HepG2 (cell line): ENCODE measurements around the gene CACNA1H. TPM values are rescaled to one million over a fixed set of nuclear protein-coding genes. Genes with fewer than 3 reads are reported as not detected.

ENCODE experiments used
- FLYWCH1 ChIP-seq: sonication (generic); formaldehyde crosslinking; IDR thresholded peaks from 2 replicates; pipeline ENCODE4 v1.8.1; 2023; ENCODE audit warnings: mild to moderate bottlenecking, missing genetic modification reagents
- NFIC ChIP-seq: IDR thresholded peaks from 2 replicates; pipeline ENCODE4 v1.6.1; 2012; ENCODE audit warnings: mild to moderate bottlenecking, low read length, inconsistent platforms
- PHF8 ChIP-seq: sonication (generic); formaldehyde crosslinking; IDR thresholded peaks from 2 replicates; pipeline ENCODE4 v1.5.0; 2020; ENCODE audit warnings: missing genetic modification reagents
- RXRB ChIP-seq: IDR thresholded peaks from 2 replicates; pipeline ENCODE4 v1.6.1; 2016; ENCODE audit warnings: borderline replicate concordance, missing genetic modification reagents, missing compliant biosample characterization
- SMAD3 ChIP-seq: sonication (generic); formaldehyde crosslinking; IDR thresholded peaks from 2 replicates; pipeline ENCODE4 v1.4.0; 2020; ENCODE audit warnings: missing genetic modification reagents
- ZNF235 ChIP-seq: sonication (generic); formaldehyde crosslinking; IDR thresholded peaks from 2 replicates; pipeline ENCODE4 v1.8.1; 2023; ENCODE audit warnings: mild to moderate bottlenecking, missing genetic modification reagents, borderline replicate concordance
- polyA plus RNA-seq, 8 experiments: library from polyadenylated mRNA; depleted of rRNA in 3 of 8; stranded (reverse) in 7 of 8; unstranded in 1 of 8; fragments of >200 nt; fragmentation: Illumina TruSeq in 4 of 8; extraction: Trizol in 4 of 8; gene quantifications; 2 replicates each; pipeline versions ENCODE4 v1.2.1 to v1.2.3, GENCODE V29; 2011 to 2016; ENCODE audit warnings: low read depth in 4 of 8, missing spikeins in 1 of 8, mixed read lengths in 1 of 8; ENCODE audit not compliant: insufficient read depth in 1 of 8
- total RNA-seq, 5 experiments: library from RNA; depleted of rRNA; stranded (reverse); fragments of >200 nt; fragmentation: Illumina TruSeq; extraction: Trizol; gene quantifications; 2 replicates each; pipeline ENCODE4 v1.2.3, GENCODE V29; 2016; ENCODE audit warnings: low read depth in 1 of 5
- TF ChIP-seq, protein P1 (sequence below): sonication (generic); formaldehyde crosslinking; IDR thresholded peaks from 2 replicates; pipeline ENCODE4 v1.4.0; 2020; ENCODE audit warnings: missing genetic modification reagents
- TF ChIP-seq, protein P2 (sequence below): sonication (generic); formaldehyde crosslinking; IDR thresholded peaks from 2 replicates; pipeline ENCODE4 v1.5.1; 2020; ENCODE audit warnings: mild to moderate bottlenecking, missing genetic modification reagents, borderline replicate concordance
- TF ChIP-seq, protein P3 (sequence below): IDR thresholded peaks from 2 replicates; pipeline ENCODE4 v1.6.1; 2018; ENCODE audit warnings: missing genetic modification reagents
- TF ChIP-seq, protein P4 (sequence below): sonication (generic); formaldehyde crosslinking; conservative IDR thresholded peaks from 2 replicates; pipeline ENCODE4 v1.4.0; 2020; ENCODE audit warnings: missing genetic modification reagents
- TF ChIP-seq, protein P5 (sequence below): sonication (generic); formaldehyde crosslinking; IDR thresholded peaks from 2 replicates; pipeline ENCODE4 v1.4.0; 2020; ENCODE audit warnings: missing genetic modification reagents

CACNA1H gene
- total and polyA plus RNA-seq, 2 of the 13 experiments (the other 11 are each of a cell fraction or from before 2014, with no cell fraction given): 0.40 to 1.8 TPM

DNA sequence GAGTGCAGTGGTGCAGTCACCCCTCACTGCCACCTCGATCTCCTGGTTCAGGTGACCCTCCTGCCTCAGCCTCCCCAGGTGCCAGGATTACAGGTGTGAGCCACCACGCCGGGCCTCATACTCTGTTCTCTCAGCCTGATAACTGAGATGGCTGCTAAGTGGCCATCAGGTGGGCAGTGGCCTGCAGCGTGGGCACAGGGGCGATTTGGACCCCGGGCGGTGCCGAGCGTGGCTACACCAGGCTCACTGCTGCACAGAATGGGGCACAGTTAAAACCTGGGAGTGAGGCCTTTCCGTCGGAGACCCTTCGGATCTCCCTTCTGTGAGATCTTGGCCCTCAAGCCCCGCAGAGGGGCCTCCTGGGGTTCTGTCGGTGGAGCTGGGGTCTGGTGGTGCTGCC lies 11.5 kb downstream of the CACNA1H start (continued):
- TF ChIP-seq, protein P1, sequence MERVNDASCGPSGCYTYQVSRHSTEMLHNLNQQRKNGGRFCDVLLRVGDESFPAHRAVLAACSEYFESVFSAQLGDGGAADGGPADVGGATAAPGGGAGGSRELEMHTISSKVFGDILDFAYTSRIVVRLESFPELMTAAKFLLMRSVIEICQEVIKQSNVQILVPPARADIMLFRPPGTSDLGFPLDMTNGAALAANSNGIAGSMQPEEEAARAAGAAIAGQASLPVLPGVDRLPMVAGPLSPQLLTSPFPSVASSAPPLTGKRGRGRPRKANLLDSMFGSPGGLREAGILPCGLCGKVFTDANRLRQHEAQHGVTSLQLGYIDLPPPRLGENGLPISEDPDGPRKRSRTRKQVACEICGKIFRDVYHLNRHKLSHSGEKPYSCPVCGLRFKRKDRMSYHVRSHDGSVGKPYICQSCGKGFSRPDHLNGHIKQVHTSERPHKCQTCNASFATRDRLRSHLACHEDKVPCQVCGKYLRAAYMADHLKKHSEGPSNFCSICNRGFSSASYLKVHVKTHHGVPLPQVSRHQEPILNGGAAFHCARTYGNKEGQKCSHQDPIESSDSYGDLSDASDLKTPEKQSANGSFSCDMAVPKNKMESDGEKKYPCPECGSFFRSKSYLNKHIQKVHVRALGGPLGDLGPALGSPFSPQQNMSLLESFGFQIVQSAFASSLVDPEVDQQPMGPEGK (CRISPR knock-in tag): no peak
- TF ChIP-seq FLYWCH1 (CRISPR knock-in tag) (no peak), PHF8 (CRISPR knock-in tag) (no peak), NFIC (no peak), RXRB (CRISPR knock-in tag) (no peak), ZNF235 (no peak), SMAD3 (no peak)
- TF ChIP-seq, protein P2, sequence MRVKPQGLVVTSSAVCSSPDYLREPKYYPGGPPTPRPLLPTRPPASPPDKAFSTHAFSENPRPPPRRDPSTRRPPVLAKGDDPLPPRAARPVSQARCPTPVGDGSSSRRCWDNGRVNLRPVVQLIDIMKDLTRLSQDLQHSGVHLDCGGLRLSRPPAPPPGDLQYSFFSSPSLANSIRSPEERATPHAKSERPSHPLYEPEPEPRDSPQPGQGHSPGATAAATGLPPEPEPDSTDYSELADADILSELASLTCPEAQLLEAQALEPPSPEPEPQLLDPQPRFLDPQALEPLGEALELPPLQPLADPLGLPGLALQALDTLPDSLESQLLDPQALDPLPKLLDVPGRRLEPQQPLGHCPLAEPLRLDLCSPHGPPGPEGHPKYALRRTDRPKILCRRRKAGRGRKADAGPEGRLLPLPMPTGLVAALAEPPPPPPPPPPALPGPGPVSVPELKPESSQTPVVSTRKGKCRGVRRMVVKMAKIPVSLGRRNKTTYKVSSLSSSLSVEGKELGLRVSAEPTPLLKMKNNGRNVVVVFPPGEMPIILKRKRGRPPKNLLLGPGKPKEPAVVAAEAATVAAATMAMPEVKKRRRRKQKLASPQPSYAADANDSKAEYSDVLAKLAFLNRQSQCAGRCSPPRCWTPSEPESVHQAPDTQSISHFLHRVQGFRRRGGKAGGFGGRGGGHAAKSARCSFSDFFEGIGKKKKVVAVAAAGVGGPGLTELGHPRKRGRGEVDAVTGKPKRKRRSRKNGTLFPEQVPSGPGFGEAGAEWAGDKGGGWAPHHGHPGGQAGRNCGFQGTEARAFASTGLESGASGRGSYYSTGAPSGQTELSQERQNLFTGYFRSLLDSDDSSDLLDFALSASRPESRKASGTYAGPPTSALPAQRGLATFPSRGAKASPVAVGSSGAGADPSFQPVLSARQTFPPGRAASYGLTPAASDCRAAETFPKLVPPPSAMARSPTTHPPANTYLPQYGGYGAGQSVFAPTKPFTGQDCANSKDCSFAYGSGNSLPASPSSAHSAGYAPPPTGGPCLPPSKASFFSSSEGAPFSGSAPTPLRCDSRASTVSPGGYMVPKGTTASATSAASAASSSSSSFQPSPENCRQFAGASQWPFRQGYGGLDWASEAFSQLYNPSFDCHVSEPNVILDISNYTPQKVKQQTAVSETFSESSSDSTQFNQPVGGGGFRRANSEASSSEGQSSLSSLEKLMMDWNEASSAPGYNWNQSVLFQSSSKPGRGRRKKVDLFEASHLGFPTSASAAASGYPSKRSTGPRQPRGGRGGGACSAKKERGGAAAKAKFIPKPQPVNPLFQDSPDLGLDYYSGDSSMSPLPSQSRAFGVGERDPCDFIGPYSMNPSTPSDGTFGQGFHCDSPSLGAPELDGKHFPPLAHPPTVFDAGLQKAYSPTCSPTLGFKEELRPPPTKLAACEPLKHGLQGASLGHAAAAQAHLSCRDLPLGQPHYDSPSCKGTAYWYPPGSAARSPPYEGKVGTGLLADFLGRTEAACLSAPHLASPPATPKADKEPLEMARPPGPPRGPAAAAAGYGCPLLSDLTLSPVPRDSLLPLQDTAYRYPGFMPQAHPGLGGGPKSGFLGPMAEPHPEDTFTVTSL: no peak
- TF ChIP-seq, protein P3, sequence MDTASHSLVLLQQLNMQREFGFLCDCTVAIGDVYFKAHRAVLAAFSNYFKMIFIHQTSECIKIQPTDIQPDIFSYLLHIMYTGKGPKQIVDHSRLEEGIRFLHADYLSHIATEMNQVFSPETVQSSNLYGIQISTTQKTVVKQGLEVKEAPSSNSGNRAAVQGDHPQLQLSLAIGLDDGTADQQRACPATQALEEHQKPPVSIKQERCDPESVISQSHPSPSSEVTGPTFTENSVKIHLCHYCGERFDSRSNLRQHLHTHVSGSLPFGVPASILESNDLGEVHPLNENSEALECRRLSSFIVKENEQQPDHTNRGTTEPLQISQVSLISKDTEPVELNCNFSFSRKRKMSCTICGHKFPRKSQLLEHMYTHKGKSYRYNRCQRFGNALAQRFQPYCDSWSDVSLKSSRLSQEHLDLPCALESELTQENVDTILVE: no peak
- TF ChIP-seq, protein P4, sequence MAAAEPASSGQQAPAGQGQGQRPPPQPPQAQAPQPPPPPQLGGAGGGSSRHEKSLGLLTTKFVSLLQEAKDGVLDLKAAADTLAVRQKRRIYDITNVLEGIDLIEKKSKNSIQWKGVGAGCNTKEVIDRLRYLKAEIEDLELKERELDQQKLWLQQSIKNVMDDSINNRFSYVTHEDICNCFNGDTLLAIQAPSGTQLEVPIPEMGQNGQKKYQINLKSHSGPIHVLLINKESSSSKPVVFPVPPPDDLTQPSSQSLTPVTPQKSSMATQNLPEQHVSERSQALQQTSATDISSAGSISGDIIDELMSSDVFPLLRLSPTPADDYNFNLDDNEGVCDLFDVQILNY (CRISPR knock-in tag): no peak
- TF ChIP-seq, protein P5, sequence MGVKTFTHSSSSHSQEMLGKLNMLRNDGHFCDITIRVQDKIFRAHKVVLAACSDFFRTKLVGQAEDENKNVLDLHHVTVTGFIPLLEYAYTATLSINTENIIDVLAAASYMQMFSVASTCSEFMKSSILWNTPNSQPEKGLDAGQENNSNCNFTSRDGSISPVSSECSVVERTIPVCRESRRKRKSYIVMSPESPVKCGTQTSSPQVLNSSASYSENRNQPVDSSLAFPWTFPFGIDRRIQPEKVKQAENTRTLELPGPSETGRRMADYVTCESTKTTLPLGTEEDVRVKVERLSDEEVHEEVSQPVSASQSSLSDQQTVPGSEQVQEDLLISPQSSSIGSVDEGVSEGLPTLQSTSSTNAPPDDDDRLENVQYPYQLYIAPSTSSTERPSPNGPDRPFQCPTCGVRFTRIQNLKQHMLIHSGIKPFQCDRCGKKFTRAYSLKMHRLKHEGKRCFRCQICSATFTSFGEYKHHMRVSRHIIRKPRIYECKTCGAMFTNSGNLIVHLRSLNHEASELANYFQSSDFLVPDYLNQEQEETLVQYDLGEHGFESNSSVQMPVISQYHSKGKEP (CRISPR knock-in tag): no peak
